H1 (cell line): Measurements from ENCODE around the gene ARHGAP10. TPM values are rescaled to one million over a fixed set of nuclear protein-coding genes. Genes with fewer than 3 reads are reported as not detected.

Experiments used
- polyA plus RNA-seq, 7 experiments: library from polyadenylated mRNA; depleted of rRNA in 3 of 7; stranded (reverse) in 5 of 7; unstranded in 2 of 7; fragments of >200 nt in 5 of 7; fragments of 200-250 nt in 2 of 7; gene quantifications; 1 replicate in 5 of 7; 2 replicates in 1 of 7; 4 replicates in 1 of 7; pipeline versions ENCODE4 v1.2.1 to v1.2.3, GENCODE V29; 2011 to 2013; ENCODE audit warnings: missing spikeins in 2 of 7, mixed read lengths in 2 of 7
- total RNA-seq: library from RNA; stranded (reverse); fragmentation: NEBNext Ultra II Directional; extraction: Animal tissue kit (Norgen Biotek cat#: 25700); gene quantifications from 2 replicates; pipeline ENCODE4 v1.2.1, GENCODE V29; 2021
- TF ChIP-seq, protein P1 (sequence below): fragments of 300-600 bp; sonication (generic); IDR thresholded peaks from 2 replicates; pipeline ENCODE4 v1.7.1; 2012; ENCODE audit warnings: low read length, moderate library complexity, mild to moderate bottlenecking, inconsistent platforms; ENCODE audit not compliant: insufficient replicate concordance

ARHGAP10 gene
- total and polyA plus RNA-seq, 2 of the 8 experiments (the other 6 are each of a cell fraction or from before 2014, with no cell fraction given): 3.7 to 6.1 TPM

DNA sequence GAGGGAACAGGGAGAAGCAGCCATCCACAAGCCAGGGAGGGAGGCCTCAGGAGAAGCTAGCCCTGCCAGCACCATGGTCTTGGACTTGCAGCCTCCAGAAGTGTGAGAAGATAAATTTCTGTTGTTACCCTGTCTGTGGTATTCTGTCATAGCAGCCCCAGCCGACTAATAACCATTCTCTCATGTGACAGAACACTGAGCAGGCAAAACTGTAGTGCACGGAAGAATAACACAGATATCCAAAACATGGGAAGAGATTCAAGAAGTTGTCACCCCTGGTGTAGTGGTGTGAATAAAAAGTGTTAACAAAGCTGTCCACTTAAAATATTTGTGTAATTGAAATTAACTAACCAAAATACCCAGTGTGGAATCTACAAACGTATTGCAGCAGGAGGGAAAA, 265.0 kb downstream of the ARHGAP10 start (continued):
- TF ChIP-seq, protein P1, sequence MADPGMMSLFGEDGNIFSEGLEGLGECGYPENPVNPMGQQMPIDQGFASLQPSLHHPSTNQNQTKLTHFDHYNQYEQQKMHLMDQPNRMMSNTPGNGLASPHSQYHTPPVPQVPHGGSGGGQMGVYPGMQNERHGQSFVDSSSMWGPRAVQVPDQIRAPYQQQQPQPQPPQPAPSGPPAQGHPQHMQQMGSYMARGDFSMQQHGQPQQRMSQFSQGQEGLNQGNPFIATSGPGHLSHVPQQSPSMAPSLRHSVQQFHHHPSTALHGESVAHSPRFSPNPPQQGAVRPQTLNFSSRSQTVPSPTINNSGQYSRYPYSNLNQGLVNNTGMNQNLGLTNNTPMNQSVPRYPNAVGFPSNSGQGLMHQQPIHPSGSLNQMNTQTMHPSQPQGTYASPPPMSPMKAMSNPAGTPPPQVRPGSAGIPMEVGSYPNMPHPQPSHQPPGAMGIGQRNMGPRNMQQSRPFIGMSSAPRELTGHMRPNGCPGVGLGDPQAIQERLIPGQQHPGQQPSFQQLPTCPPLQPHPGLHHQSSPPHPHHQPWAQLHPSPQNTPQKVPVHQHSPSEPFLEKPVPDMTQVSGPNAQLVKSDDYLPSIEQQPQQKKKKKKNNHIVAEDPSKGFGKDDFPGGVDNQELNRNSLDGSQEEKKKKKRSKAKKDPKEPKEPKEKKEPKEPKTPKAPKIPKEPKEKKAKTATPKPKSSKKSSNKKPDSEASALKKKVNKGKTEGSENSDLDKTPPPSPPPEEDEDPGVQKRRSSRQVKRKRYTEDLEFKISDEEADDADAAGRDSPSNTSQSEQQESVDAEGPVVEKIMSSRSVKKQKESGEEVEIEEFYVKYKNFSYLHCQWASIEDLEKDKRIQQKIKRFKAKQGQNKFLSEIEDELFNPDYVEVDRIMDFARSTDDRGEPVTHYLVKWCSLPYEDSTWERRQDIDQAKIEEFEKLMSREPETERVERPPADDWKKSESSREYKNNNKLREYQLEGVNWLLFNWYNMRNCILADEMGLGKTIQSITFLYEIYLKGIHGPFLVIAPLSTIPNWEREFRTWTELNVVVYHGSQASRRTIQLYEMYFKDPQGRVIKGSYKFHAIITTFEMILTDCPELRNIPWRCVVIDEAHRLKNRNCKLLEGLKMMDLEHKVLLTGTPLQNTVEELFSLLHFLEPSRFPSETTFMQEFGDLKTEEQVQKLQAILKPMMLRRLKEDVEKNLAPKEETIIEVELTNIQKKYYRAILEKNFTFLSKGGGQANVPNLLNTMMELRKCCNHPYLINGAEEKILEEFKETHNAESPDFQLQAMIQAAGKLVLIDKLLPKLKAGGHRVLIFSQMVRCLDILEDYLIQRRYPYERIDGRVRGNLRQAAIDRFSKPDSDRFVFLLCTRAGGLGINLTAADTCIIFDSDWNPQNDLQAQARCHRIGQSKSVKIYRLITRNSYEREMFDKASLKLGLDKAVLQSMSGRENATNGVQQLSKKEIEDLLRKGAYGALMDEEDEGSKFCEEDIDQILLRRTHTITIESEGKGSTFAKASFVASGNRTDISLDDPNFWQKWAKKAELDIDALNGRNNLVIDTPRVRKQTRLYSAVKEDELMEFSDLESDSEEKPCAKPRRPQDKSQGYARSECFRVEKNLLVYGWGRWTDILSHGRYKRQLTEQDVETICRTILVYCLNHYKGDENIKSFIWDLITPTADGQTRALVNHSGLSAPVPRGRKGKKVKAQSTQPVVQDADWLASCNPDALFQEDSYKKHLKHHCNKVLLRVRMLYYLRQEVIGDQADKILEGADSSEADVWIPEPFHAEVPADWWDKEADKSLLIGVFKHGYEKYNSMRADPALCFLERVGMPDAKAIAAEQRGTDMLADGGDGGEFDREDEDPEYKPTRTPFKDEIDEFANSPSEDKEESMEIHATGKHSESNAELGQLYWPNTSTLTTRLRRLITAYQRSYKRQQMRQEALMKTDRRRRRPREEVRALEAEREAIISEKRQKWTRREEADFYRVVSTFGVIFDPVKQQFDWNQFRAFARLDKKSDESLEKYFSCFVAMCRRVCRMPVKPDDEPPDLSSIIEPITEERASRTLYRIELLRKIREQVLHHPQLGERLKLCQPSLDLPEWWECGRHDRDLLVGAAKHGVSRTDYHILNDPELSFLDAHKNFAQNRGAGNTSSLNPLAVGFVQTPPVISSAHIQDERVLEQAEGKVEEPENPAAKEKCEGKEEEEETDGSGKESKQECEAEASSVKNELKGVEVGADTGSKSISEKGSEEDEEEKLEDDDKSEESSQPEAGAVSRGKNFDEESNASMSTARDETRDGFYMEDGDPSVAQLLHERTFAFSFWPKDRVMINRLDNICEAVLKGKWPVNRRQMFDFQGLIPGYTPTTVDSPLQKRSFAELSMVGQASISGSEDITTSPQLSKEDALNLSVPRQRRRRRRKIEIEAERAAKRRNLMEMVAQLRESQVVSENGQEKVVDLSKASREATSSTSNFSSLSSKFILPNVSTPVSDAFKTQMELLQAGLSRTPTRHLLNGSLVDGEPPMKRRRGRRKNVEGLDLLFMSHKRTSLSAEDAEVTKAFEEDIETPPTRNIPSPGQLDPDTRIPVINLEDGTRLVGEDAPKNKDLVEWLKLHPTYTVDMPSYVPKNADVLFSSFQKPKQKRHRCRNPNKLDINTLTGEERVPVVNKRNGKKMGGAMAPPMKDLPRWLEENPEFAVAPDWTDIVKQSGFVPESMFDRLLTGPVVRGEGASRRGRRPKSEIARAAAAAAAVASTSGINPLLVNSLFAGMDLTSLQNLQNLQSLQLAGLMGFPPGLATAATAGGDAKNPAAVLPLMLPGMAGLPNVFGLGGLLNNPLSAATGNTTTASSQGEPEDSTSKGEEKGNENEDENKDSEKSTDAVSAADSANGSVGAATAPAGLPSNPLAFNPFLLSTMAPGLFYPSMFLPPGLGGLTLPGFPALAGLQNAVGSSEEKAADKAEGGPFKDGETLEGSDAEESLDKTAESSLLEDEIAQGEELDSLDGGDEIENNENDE: no peak
